HG02759 (cell line): Measurements from ENCODE around the gene HOXA9.

ENCODE experiments used
- ATAC-seq: cut with Tn5 transposase; IDR thresholded peaks from one replicate; pipeline ENCODE4 v1.9.1; 2021; ENCODE audit warnings: mild to moderate bottlenecking, moderate library complexity; ENCODE audit not compliant: unreplicated experiment

HOXA9 gene

DNA sequence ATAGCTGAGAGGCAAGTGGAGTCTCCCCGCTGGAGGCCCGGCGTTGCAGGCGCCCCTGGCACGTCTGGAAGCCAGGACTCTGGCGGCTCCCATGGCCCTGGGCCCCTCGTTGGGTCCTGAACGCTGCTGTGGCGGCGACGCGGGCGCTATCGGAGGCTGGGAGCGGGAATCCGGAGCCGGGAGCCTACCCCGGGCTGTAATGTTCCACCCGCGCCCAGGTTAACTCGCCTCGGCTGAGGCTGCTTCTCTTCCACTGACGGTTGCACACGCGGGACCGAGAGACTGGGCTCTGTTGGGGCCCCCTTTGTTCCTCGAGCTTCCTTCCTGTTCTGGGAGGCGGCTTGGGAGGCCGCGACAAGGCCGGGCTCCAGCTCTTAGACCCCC, 20.6 kb downstream of the HOXA9 start:
- no peak for ATAC-seq

GRCh38 chr7:27143950-27144780, 21.2 kb downstream of the HOXA9 start:
- ATAC-seq = no peak

DNA sequence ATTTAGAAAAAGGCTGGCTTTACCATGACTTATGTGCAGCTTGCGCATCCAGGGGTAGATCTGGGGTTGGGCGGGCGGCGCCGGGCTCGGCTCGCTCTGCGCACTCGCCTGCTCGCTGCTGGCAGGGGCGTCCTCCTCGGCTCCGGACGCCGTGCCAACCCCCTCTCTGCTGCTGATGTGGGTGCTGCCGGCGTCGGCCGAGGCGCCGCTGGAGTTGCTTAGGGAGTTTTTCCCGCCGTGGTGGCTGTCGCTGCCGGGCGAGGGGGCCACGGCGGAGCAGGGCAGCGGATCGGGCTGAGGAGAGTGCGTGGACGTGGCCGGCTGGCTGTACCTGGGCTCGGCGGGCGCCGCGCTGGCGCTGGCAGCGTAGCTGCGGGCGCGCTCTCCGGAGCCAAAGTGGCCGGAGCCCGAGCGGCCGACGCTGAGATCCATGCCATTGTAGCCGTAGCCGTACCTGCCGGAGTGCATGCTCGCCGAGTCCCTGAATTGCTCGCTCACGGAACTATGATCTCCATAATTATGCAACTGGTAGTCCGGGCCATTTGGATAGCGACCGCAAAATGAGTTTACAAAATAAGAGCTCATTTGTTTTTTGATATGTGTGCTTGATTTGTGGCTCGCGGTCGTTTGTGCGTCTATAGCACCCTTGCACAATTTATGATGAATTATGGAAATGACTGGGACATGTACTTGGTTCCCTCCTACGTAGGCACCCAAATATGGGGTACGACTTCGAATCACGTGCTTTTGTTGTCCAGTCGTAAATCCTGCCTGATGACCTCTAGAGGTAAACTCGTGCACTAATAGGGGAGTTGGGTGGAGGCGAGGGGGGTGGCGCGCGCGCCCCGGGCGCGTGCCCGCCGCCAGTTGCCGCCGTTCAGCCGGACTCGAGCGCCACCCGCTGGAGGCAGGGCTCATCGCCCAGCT, 22.1 kb downstream of the HOXA9 start, which contains the start of gene HOXA5:
Gene HOXA5, minus strand, starts transcription at position 659 of the 927 bp plus-strand sequence. Its CDS starts 74 bp downstream, at position 585.
- no peak for ATAC-seq

- ATAC-seq = no peak
Observed at GRCh38 chr7:27142580-27143022, 22.7 kb downstream of the HOXA9 start.

DNA sequence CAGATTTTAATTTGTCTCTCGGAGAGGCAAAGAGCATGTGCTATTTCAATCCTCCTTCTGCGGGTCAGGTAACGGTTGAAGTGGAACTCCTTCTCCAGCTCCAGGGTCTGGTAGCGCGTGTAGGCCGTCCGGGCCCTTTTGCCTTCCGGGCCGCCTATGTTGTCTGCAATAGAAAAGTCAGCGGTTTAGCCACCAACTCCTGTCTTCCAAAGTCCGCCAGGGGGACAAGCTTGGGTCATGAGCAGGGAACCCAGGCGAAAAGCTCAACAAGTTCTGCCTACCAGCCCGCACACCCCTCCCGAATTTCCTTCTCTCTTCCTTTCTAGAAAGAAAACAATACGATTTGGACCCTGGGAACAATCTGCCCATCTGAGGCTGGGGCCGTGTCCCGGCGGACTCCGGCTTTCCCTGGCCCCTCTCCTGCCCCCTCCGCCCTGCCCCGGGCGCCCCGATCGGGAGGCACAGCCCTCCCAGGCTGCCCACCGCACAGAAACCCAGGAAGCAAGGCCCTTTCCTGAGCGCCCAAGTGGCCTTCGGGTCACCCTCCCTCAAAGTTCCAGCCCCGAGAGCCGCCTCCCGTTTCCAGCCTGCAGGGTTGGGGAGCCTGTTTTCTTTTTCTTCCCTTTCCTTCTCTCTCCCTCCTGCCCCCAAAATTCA, 23.3 kb downstream of the HOXA9 start:
- no peak for ATAC-seq

DNA sequence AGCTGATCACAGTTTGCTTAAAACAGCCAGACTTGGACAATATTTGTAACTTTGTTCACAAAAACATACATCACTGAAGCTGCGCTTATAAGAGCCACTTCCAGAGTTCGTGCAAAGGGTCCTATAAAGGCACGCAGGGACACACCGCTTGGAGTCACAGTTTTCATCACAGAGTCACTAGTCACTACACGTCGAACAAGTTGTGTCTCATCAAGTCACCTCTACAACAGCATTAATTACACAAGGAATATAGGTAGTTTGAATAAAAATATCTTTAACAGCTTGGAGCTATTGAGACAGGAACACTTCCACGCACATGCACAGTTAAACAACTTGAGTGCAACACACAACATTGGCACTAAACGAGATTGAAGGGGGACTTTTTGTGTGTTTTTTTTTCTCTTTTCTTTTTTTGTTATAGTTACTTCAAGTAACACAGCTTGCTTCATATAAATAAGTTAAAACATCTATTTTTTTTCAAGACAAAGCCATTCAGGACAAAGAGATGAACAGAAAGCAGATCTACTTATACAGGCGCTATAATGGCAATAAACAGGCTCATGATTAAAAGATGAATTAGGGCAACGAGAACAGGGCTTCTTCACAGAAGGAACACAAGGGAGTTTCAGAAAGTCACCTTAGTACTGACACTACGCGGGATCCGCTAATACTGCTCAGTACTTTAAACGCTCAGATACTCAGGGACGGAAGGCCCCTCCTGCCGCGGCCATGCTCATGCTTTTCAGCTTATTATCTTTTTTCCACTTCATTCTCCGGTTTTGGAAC, 24.0 kb downstream of the HOXA9 start:
- ATAC-seq = no peak

DNA sequence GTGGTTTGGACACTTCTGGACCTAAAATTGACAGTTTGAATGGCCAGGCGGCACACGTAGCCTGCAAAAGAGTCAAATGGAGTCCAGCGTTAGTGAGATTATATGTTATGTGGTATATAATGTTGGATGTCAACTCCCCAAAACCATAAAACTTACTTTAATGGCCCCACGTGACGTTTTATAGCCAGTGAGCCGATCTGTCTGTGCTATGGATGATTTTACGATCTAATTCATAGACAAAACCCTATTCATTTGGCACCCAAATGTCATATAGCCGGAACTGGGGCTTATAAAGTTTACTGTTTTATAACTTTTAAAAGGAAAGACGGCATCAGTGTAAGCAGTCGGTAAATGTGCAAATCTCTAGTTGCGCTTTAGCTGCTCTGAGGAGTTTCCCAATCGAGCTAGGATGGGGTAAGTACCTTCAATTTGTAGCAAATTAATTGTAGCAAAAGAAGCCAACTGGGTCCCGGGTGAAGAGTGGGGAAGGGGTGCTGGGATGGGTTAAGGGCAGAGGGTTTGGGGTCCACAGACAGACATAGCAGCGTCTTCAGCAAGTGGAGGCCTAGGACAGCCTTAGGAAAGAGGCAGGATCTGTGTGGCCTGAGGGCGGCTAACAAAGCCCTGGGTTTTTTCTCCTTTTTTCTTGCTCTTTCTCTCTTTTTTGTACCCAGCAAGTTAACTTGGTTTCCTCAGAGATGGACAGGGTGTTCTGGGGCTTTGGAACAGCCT, 25.0 kb downstream of the HOXA9 start:
- ATAC-seq = no peak

DNA sequence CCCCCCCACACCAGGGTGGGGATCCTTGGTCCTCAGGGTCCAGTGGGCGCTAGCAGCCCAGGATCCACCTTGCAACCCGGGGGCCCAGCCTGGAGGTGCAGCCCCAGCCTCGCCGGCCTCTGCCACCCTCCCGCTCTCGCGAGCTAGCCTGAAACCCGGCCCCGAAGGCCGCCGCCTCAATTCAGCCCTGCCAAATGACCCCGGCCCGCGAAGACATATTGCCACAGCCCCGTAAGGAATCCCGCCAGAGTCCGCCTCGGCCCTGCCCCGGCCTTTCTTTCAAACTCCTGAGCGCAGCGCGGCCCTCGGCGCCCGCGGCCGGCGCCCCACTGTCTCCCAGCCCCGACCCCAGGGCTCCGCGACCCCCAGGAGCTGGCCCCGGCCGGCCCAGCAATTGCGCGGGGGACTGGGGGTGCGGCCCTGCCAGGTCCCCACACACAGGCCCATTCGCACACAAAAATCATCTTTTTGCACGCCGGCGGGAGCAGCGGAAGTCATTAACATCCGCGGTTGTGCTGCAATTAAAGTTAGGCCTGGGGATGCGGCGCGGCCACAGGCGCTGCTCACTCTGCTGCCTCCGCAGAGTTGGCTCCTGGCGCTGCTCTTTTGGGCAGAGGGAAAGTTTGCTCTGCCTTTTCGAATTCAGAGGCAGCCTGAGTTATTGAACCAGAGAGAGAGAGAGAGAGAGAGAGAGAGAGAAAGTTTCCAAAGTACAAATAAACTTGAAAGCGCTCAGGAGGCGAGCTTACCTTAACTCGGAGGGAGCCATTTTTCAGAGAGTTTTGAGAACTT, 25.8 kb downstream of the HOXA9 start:
- ATAC-seq = no peak

DNA sequence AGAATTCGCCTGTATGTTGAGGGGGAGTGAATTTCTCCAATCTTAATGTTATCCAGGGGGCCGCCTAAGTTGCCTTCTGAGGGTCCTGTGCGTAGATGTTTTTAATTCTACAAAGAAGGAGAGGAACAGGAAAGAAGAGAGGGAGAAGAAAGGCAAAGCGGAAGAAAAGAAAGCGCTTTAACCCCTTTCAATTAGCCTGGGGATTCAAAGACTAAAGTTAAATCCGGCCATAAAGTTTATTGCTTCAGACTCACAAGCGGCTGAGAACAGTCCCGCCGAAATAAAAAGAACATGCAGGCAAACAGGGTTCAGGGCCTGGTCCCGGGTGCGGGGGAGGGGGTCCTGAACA, 26.4 kb downstream of the HOXA9 start:
- ATAC-seq = no peak

DNA sequence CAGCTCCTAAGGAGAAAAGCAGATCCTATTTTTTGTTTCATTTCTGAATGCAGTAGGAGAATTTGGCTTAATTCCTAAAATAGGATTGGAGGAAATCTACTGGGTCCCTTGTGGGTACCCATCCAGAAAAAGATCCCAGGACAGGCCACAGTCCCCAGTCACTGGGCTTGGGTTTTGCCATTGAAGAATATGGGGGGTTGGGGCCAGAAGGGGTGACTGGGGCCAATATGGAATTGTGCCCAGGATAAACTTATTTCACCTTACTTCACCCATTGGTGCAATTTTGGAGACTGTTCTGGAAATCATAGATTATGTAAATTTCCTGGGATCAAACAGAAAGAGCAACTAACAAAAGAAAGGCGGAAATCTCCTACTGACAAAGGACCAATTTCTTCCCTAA, 26.9 kb downstream of the HOXA9 start:
- no peak for ATAC-seq

DNA sequence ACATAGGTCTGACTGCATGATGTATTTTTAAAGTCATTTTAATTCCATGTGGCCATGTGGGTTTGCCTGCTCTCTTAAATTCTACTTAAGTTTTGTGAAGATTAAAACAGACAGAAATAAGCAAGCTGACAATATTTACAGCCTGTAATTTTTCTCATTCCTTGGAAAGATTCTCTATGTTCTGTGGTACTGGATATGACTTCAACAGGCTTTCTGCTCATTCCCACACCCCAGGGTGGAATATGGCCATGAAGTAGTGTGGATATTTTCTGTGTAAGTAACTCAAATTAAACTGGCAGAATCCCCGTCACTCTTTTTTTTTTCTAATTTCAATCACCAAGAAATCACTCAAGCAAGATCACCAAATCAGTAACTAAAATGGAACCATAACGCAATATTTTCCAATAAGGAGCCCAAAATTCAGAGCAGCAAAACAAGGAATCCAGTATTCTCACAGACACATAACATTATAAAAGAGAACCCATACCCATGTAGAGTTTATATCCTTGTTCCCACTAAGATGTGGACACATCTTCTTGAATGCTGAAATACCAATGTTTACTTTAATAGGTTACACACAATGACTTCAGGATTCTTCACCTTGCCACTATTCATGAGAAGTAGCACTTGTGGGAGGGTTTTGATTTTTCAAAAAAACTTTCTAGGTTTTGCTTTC, 27.6 kb downstream of the HOXA9 start:
- ATAC-seq = no peak

DNA sequence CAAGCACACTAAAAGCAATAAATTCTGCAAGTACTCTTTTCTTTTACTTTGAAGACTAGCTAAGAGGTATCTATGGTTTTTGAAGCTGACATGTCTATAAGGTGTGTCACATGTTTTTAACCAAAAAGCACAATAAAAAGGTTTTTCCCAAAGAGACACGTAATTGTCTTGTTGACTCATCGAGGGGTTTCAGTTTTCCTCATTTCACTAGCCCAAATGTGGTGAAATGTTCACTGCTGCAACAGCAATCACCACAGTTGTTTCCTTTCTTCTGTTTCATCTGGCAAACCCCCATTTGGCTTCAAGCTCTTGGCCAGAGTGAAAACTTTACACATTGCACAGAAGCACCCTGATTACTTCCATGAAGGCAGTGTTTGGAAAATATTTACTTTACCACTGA, 30.9 kb downstream of the HOXA9 start:
- ATAC-seq = no peak

DNA sequence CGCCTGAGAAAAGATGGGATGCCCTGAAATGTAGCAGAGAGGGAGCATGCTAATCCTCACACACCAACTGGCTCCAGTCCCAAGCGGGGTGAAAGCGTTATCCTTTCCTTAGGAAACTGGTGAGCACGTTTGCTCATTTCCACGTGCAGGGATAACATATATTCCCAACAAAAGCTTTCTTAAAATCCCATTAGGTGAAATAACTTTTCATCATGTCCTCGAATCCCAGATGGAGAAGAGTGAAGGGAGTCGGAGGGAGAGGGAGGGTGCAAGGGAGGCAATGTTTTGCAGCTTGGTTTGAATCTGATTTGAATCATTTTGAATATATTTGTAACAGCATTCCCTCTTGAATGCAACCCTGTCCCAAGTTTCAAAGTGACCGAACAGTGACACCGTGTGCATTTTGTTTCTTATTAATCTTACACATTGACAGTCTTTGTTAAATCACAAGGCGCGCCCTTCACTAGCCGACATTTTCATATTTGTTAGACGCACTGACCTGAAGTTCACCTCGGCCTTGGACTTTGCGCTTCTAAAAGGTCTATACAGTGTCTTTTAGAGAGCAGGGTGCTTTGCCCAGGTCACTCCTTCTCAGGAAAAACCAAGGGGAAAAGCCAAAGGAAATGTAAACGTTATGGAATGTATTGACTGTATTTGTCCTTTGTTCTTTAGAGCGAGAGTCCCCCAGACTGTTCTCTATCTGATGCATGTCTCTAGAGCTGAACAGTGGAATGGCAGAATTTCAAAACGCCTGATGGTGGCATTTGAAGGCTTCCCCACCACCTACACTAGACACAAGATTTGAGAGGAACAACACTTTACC, 31.7 kb downstream of the HOXA9 start:
- ATAC-seq = no peak

DNA sequence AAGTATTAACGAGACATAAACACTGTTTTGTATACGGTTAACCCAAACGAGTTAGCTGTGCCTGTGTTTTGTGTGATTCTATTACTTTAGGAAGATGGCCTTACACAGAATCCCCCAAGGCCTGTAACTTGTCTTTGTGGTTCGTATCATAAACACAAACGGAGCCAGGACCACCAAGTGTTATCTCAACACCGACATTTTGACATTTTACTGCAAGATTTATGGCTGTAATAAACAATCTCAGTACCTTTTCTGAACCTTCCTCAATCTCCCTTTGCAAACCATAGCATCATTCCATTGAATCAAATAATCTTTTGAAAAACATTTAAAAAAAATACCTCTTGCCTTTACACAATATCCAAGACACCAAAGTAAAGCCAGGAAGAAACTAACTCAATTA, 32.4 kb downstream of the HOXA9 start:
- ATAC-seq = no peak

- no peak for ATAC-seq
Observed at GRCh38 chr7:27132214-27132613, 33.1 kb downstream of the HOXA9 start.

GRCh38 chr7:27131390-27131819, 33.9 kb downstream of the HOXA9 start:
- ATAC-seq = no peak

DNA sequence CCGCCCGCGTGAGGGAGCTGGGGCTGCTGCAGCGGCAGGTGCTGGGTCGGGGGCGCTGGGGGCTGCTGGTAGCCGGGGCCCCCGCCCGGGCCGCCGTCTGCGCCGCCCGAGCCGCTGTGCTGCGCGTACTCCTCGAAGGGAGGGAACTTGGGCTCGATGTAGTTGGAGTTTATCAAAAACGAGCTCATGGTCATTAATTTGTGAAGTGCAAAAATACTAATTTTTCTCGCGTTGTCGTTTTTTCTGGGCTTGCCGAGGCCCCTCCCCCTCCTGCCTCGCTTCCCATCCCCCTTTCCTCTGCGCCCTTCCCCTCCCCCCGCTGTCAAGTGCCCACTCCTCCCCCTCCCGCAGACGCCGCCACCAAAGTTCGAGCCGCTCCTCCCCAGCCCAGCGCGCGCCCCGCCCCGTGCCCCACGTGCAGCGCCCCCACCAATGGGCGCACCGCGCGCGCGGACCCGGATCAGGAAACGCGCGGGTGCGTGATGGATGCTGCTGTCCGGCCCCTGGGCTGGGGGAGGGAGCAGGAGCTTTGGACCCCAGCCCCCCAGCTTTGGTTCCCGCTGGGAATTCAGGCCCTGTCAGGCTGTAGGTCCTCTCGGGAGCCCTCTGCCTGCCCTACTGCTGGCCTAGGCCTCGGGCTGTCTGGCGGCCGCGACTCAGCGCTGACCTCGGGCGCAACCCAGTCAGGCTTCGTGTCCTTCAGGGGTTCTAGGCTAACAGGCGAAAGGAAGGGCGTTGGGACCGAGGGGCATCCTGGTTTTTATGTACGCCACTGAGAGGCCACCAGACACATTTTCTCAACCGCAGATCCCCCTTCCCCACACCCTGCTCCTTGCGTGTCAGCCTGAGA, 34.6 kb downstream of the HOXA9 start, which contains the start of gene HOXA4:
Gene HOXA4, minus strand, starts transcription at position 218 of the 850 bp plus-strand sequence. Its CDS starts 24 bp downstream, at position 194.
- peak; percentile 59 for ATAC-seq
